ENCODE results near the gene GAK.

DNA sequence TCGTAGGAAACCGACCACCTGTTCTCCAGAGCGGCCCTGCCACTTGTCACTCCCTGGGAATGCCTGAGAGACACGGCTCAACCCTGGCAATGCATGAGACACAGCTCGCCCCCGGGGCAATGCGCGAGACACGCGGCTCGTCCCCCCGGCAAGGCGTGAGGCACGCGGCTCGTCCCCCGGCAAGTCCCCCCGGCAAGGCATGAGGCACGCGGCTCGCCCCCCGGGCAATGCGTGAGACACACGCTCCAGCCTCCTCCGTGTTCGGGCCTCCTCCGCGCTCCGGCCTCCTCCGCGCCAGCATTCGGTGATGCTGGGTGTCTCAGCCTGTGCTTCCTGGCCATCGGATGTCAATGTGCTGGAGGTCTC lies 78.7 kb downstream of the GAK start:
- TF ChIP-seq, protein P1, sequence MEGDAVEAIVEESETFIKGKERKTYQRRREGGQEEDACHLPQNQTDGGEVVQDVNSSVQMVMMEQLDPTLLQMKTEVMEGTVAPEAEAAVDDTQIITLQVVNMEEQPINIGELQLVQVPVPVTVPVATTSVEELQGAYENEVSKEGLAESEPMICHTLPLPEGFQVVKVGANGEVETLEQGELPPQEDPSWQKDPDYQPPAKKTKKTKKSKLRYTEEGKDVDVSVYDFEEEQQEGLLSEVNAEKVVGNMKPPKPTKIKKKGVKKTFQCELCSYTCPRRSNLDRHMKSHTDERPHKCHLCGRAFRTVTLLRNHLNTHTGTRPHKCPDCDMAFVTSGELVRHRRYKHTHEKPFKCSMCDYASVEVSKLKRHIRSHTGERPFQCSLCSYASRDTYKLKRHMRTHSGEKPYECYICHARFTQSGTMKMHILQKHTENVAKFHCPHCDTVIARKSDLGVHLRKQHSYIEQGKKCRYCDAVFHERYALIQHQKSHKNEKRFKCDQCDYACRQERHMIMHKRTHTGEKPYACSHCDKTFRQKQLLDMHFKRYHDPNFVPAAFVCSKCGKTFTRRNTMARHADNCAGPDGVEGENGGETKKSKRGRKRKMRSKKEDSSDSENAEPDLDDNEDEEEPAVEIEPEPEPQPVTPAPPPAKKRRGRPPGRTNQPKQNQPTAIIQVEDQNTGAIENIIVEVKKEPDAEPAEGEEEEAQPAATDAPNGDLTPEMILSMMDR (IDR thresholded peaks at IDR 0.05 in 8 of 11, conservative IDR thresholded peaks at IDR 0.05 in 3 of 11): no peak
- no peak for TF ChIP-seq POLR2A (IDR thresholded peaks at IDR 0.05)

Data from spleen (tissue), 7 donors.